H4 (cell line): ENCODE data around the gene ZNF746. TPM values are rescaled to one million over a fixed set of nuclear protein-coding genes. Genes with fewer than 3 reads are reported as not detected.

Experiments
- DNase-seq: peaks from one replicate; pipeline ENCODE4 v3.0.0-alpha.2; 2015; ENCODE audit warnings: low spot score
- total RNA-seq: library from RNA; depleted of rRNA; stranded (reverse); fragments of >200 nt; shearing (Covaris generic); gene quantifications from 2 replicates; pipeline ENCODE4 v1.2.3, GENCODE V29; 2014; rRNA removed

The ZNF746 gene
- total RNA-seq, 1 experiment from 2014 or later = 12.9 TPM

GRCh38 chr7:149427893-149428292 lies 69.7 kb downstream of the ZNF746 start:
- DNase-seq = no peak

- DNase-seq = no peak
Measured at GRCh38 chr7:149427096-149427680, 70.4 kb downstream of the ZNF746 start.

GRCh38 chr7:149423449-149424110 lies 74.0 kb downstream of the ZNF746 start:
- DNase-seq = no peak

GRCh38 chr7:149422914-149423301 lies 74.7 kb downstream of the ZNF746 start:
- DNase-seq = no peak

Other genes with a start within 250 kb of the ZNF746 start
- gene ZNF783, start 235.6 kb downstream of the ZNF746 start, total RNA-seq = 0.60 and 0.99 TPM in 2 replicates
- 3.8 and 6.1 TPM in 2 replicates for gene ZNF777, start 36.7 kb downstream of the ZNF746 start, total RNA-seq